Measurements from ENCODE around the gene TEAD1. TPM values are rescaled to one million over a fixed set of nuclear protein-coding genes. Genes with fewer than 3 reads are reported as not detected.

Gene TEAD1
- total RNA-seq, 4 donors from 2014 or later: 184 to 272 (median 208) TPM

DNA sequence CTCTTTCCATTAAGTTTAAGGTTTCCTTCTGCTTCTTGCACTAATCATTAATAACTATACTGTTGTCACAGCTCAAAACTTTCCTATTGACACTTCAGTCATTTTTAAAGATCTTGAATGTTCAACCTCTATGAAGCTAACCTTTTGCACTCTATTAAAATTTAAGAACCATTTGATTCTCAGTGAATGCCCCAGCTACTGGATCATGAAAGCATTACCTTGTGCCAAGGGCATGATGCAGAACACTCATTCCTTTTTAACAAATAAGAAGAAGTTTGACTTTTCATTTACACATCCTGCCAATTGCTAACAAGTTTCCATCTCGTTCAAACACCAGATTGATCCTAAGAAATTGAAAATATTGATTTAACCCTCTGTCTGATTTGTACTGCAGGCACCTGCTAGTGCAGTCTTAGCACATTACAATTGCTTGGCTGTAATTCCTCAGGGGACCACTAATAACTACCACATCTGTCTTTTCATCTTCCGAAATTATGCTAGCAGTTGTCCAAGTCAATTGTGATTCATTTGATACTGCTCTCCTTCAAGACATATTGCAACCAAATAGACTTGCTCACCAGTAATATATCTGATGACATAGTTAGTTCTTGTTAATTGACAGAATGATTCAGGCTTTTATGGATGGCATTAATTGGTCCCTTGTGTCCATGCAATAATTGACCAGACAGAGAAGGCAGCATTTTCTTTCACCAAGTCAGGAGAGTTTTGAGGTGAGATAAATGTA, 158.4 kb downstream of the TEAD1 start:
- TF ChIP-seq, protein P1, sequence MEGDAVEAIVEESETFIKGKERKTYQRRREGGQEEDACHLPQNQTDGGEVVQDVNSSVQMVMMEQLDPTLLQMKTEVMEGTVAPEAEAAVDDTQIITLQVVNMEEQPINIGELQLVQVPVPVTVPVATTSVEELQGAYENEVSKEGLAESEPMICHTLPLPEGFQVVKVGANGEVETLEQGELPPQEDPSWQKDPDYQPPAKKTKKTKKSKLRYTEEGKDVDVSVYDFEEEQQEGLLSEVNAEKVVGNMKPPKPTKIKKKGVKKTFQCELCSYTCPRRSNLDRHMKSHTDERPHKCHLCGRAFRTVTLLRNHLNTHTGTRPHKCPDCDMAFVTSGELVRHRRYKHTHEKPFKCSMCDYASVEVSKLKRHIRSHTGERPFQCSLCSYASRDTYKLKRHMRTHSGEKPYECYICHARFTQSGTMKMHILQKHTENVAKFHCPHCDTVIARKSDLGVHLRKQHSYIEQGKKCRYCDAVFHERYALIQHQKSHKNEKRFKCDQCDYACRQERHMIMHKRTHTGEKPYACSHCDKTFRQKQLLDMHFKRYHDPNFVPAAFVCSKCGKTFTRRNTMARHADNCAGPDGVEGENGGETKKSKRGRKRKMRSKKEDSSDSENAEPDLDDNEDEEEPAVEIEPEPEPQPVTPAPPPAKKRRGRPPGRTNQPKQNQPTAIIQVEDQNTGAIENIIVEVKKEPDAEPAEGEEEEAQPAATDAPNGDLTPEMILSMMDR (IDR thresholded peaks at IDR 0.05): no peak
- TF ChIP-seq EP300 (IDR thresholded peaks at IDR 0.05) (no peak), POLR2A (IDR thresholded peaks at IDR 0.05) (no peak), POLR2AphosphoS5 (IDR thresholded peaks at IDR 0.05) (no peak)
- peaks cover 0 to 67% (median 3%) of the 10 kb centered on the region in 3 donors for H3K4me1 ChIP-seq
- H3K4me3 ChIP-seq: no peak overlapping the region
- H3K27me3 ChIP-seq: no peaks in the 10 kb centered on the region
- ATAC-seq: no peak
- H3K9me3 ChIP-seq: no peaks in the 10 kb centered on the region
- no peak overlapping the region for H3K27ac ChIP-seq
- no peaks in the 10 kb centered on the region for H3K36me3 ChIP-seq
- 63 to 79% methylated on average over 2 of the region's 2 CpGs for WGBS, 2 donors (ENCODE audit: low coverage in 1 of 2)

DNA sequence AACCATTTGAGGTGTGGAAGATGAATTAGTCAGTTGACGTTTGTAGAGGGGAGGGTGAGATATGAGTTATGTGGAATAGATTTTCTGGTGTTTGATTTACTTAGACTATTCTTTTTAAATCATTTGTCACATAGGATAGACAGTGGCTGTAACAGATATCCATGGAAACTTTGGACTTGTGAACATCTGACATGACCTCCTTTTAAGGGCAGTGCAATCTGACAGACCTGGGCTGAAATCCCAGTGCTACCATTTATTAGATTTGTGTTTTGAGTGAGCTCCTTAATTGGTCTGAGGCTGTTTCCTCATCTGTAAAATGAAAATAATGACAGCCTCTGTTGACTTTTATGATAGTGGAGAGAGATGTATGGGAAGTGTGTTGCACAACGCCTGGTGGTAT, 159.9 kb downstream of the TEAD1 start:
- H3K27me3 ChIP-seq: no peaks in the 10 kb centered on the region
- 31 to 50% methylated on average over 1 to 2 of the region's 2 CpGs for WGBS, 2 donors (ENCODE audit: low coverage in 1 of 2)
- TF ChIP-seq EP300 (IDR thresholded peaks at IDR 0.05) (no peak), POLR2A (IDR thresholded peaks at IDR 0.05) (no peak), POLR2AphosphoS5 (IDR thresholded peaks at IDR 0.05) (no peak)
- TF ChIP-seq, protein P1 (IDR thresholded peaks at IDR 0.05): no peak
- H3K27ac ChIP-seq: no peak overlapping the region
- H3K4me1 ChIP-seq: peaks cover 0 to 64% (median 3%) of the 10 kb centered on the region in 3 donors
- ATAC-seq: no peak
- H3K9me3 ChIP-seq: no peaks in the 10 kb centered on the region
- no peak overlapping the region for H3K4me3 ChIP-seq
- no peaks in the 10 kb centered on the region for H3K36me3 ChIP-seq

DNA sequence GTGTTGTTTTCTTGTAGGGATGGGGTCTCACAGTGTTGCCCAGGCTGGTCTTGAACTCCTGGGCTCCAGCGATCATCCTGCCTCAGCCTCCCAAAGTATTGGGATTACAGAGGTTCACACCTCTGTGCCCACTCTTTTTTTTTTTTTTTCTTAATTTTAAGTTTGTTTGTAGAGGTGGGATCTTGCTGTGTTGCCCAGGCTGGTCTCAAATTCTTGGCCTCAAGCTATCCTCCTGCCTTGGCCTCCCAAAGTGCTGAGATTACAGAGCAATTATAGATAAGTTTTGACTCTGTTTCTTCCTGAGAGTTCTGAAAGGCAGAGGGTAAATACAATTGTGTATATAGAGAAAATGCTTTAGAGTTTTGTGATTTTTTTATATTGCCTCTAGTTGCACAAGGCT, 160.4 kb downstream of the TEAD1 start:
- no peak for ATAC-seq
- WGBS, 2 donors (ENCODE audit: low coverage in 1 of 2): 93 to 100% methylated on average over 1 of the region's 1 CpG
- no peak overlapping the region for H3K27ac ChIP-seq
- H3K9me3 ChIP-seq: no peaks in the 10 kb centered on the region
- no peaks in the 10 kb centered on the region for H3K27me3 ChIP-seq
- no peak overlapping the region for H3K4me3 ChIP-seq
- TF ChIP-seq EP300 (IDR thresholded peaks at IDR 0.05): no peak
- TF ChIP-seq POLR2A (IDR thresholded peaks at IDR 0.05): no peak
- no peak for TF ChIP-seq POLR2AphosphoS5 (IDR thresholded peaks at IDR 0.05)
- TF ChIP-seq, protein P1 (IDR thresholded peaks at IDR 0.05): no peak
- peaks cover 0 to 59% (median 3%) of the 10 kb centered on the region in 3 donors for H3K4me1 ChIP-seq
- H3K36me3 ChIP-seq: no peaks in the 10 kb centered on the region

DNA sequence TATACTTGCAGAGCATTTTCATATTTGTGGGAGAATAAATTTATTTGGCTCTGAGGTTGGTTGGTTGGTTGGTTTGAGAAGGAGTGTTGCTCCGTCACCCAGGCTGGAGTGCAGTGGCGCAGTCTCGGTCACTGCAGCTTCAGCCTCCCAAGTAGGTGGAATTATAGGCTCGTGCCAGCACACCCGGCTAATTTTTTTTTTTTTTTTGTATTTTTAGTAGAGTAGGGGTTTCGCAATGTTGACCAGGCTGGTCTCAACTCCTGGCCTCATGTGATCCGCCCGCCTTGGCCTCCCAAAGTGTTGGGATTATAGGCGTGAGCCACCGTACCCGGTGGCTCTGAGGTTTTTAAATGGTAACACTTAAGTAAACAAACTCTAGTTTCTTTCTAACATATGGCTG, 161.1 kb downstream of the TEAD1 start:
- no peak for TF ChIP-seq EP300 (IDR thresholded peaks at IDR 0.05)
- TF ChIP-seq, protein P1 (IDR thresholded peaks at IDR 0.05): no peak
- no peak for TF ChIP-seq POLR2A (IDR thresholded peaks at IDR 0.05)
- TF ChIP-seq POLR2AphosphoS5 (IDR thresholded peaks at IDR 0.05): no peak

More for the DNA sequence above, 161.1 kb downstream of the TEAD1 start:
- 92 to 95% methylated on average over 2 to 8 of the region's 11 CpGs for WGBS, 2 donors (ENCODE audit: low coverage in 1 of 2)
- no peak overlapping the region for H3K4me3 ChIP-seq
- H3K27ac ChIP-seq: no peak overlapping the region
- H3K36me3 ChIP-seq: no peaks in the 10 kb centered on the region
- peaks cover 0 to 53% (median 3%) of the 10 kb centered on the region in 3 donors for H3K4me1 ChIP-seq
- H3K27me3 ChIP-seq: no peaks in the 10 kb centered on the region
- no peaks in the 10 kb centered on the region for H3K9me3 ChIP-seq
- no peak for ATAC-seq

Measured in gastroesophageal sphincter (tissue), 4 donors.